DND-41 (cell line): ENCODE data around the gene MFSD2A.
"Not testable (repeated sequence)": the region's sequence is repeated elsewhere in the genome, so short reads cannot be mapped to it uniquely, and the experiment has no call there.

Experiments used
- EZH2 ChIP-seq: IDR thresholded peaks from 3 replicates; pipeline ENCODE4 v1.6.1; 2012; ENCODE audit warnings: borderline replicate concordance, low read depth, mild to moderate bottlenecking, moderate library complexity, low read length, inconsistent platforms; ENCODE audit not compliant: severe bottlenecking
- TF ChIP-seq, protein P1 (sequence below): IDR thresholded peaks from 2 replicates; pipeline ENCODE4 v1.5.1; 2012; ENCODE audit warnings: borderline replicate concordance, low read length, moderate library complexity, mild to moderate bottlenecking; ENCODE audit not compliant: poor library complexity, severe bottlenecking; ENCODE audit errors: extremely low read depth

DNA sequence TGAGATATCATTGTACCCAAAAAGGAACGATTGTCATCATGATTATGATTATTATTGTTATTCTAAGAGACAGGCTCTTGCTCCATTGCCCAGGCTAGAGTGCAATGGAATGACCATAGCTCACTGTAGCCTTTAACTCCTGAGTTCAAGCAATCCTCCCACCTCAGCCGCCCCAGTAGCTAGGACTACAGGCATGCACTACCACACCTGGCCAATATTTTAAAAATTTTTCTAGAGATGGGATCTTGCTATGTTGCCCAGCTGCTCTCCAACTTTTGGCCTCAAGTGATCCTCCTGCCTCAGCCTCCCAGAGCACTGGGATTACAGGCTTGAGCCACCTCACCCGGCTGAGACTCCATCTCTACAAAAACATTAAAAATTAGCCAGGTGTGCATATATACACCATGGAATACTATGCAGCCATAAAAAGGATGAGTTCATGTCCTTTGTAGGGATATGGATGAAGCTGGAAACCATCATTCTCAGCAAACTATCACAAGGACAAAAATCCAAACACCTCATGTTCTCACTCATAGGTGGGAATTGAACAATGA, 52.6 kb downstream of the MFSD2A start:
- TF ChIP-seq EZH2: not testable (repeated sequence)
- TF ChIP-seq, protein P1, sequence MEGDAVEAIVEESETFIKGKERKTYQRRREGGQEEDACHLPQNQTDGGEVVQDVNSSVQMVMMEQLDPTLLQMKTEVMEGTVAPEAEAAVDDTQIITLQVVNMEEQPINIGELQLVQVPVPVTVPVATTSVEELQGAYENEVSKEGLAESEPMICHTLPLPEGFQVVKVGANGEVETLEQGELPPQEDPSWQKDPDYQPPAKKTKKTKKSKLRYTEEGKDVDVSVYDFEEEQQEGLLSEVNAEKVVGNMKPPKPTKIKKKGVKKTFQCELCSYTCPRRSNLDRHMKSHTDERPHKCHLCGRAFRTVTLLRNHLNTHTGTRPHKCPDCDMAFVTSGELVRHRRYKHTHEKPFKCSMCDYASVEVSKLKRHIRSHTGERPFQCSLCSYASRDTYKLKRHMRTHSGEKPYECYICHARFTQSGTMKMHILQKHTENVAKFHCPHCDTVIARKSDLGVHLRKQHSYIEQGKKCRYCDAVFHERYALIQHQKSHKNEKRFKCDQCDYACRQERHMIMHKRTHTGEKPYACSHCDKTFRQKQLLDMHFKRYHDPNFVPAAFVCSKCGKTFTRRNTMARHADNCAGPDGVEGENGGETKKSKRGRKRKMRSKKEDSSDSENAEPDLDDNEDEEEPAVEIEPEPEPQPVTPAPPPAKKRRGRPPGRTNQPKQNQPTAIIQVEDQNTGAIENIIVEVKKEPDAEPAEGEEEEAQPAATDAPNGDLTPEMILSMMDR: not testable (repeated sequence)
